ENCODE results near the gene PMPCA. TPM values are rescaled to one million over a fixed set of nuclear protein-coding genes. Genes with fewer than 3 reads are reported as not detected.

Gene PMPCA
- total RNA-seq, 1 experiment from 2014 or later, result 94.5 TPM

GRCh38 chr9:136372561-136373299 is 37.7 kb upstream of the PMPCA start:
- no peak overlapping the region for H3K27ac ChIP-seq (ENCODE audit: insufficient read length, low read depth, low read length)
- Mint-ChIP-seq H3K27me3 (ENCODE audit: low read depth) (no peaks in the 10 kb centered on the region), H3K9me3 (no peaks in the 10 kb centered on the region), H3K4me1 (peaks cover 0 to 5% of the 10 kb centered on the region in 2 experiments; a peak in 1 of 4 replicates), H3K27ac (peak overlapping the region in 1 of 3 experiments; percentile 44; a peak in 2 of 7 replicates), H3K4me3 (no peak overlapping the region), H3K36me3 (ENCODE audit: insufficient read depth in 1 of 3, low read depth in 3 of 3) (peaks cover 0 to 14% (median 6%) of the 10 kb centered on the region in 3 experiments; a peak in 4 of 7 replicates)
- no peaks in the 10 kb centered on the region for H3K23me2 ChIP-seq (ENCODE audit: insufficient read length, low read depth, low read length, poor library complexity, severe bottlenecking)
- no peak overlapping the region for H3K56ac ChIP-seq (ENCODE audit: insufficient read length, low read depth, low read length)
- H3K4me1 ChIP-seq (ENCODE audit: insufficient read depth, low read length), result no peaks in the 10 kb centered on the region
- no peak overlapping the region; the same call in 1 of the 2 replicates for H3K14ac ChIP-seq (ENCODE audit: insufficient read depth, low read length)
- no peak overlapping the region for H2BK120ac ChIP-seq (ENCODE audit: low read depth, low read length, poor library complexity, severe bottlenecking)
- no peak overlapping the region for H3K4me2 ChIP-seq (ENCODE audit: insufficient read depth, insufficient read length, low read length)
- no peaks in the 10 kb centered on the region for H3K79me1 ChIP-seq (ENCODE audit: insufficient read depth, low read depth, low read length, poor library complexity, severe bottlenecking)
- H4K5ac ChIP-seq (ENCODE audit: insufficient read length, low read depth, low read length), result no peak overlapping the region
- H3K18ac ChIP-seq (ENCODE audit: insufficient read length, low read depth, low read length), result no peak overlapping the region
- no peaks in the 10 kb centered on the region for H3K79me2 ChIP-seq (ENCODE audit: insufficient read depth, low read length)
- no peak overlapping the region for H2BK5ac ChIP-seq (ENCODE audit: insufficient read length, low read length)
- H3T11ph ChIP-seq (ENCODE audit: low read length), result no peak overlapping the region
- TF ChIP-seq CTCF (conservative IDR thresholded peaks at IDR 0.05), result no peak
- H3K4ac ChIP-seq (ENCODE audit: low read depth, low read length), result no peak overlapping the region
- no CpG with 5 or more reads among the region's 21 CpGs for WGBS (ENCODE audit: extremely low coverage, insufficient read length, low lambda C conversion rate)
- no peak overlapping the region for H3K9ac ChIP-seq (ENCODE audit: extremely low read depth, insufficient read length, low read length)
- H2BK15ac ChIP-seq (ENCODE audit: low read depth, low read length), result no peak overlapping the region
- no peak overlapping the region for H3K23ac ChIP-seq (ENCODE audit: insufficient read length, low read depth, low read length)
- no peaks in the 10 kb centered on the region for H4K20me1 ChIP-seq (ENCODE audit: control insufficient read depth, insufficient read depth, insufficient read length)
- H3K9me3 ChIP-seq (ENCODE audit: control insufficient read depth, low read depth, low read length), result no peaks in the 10 kb centered on the region
- H4K8ac ChIP-seq (replicated peaks; ENCODE audit: insufficient read length, low read depth, low read length), result no peak overlapping the region
- H4K91ac ChIP-seq (ENCODE audit: insufficient read length, low read depth, low read length), result no peak overlapping the region
- H2AK5ac ChIP-seq (ENCODE audit: insufficient read length, low read length), result no peak overlapping the region
- no peak overlapping the region for H2BK12ac ChIP-seq (ENCODE audit: insufficient read length, low read depth, low read length)
- DNase-seq, result peak; percentile 53
- H3K27me3 ChIP-seq (ENCODE audit: insufficient read depth, low read length), result no peaks in the 10 kb centered on the region
- H2AFZ ChIP-seq (ENCODE audit: low read length), result no peak overlapping the region
- H2BK20ac ChIP-seq (ENCODE audit: low read depth, low read length, poor library complexity, severe bottlenecking), result no peak overlapping the region
